Middle frontal gyrus (tissue), 1 donor: ENCODE data around the gene PLA2G4B.

ENCODE experiments used
- DNase-seq: peaks from one replicate; pipeline ENCODE4 v3.0.0-alpha.2; 2015; ENCODE audit warnings: low spot score; ENCODE audit errors: extremely low spot score

The PLA2G4B gene

DNA sequence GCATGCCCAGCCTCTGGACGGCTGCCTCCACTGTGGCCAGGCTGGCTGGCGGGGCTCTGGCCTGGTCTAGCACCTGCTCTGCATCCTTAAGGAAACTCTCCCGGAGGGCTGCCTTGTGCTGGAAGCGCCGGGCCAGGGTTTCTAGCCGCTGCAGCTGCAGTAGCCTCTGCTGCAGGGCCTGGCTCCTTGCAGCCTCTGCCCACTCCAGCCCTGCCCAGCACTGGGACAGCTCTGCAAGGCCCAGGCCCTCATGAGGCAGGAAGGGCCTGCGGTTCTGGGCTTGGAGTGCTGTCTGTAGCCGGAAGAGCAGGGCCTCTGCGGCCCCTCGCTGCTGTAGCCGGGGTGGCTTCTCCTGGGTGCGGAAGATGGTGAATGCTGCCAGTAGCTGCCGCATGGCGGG lies 47.2 kb downstream of the PLA2G4B start:
- no peak for DNase-seq

DNA sequence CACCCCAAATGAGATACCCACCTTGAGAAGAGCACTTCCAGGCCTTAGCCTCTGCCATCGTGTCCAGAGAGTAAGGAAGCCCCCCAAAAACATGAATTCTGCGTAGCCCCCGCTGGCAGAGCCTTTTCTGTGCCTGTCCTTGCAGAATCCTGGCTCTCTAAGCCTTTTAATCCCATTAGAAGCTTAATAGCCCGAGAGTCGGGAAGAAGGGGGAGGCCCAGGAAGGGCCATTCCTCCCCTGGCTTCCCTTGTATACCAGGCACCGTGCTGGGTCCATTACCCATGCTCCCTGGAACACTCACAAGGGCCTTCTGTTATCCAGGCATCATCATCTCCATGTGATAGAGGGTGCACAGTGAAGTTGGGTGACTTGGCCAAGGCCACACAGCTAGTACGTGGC lies 48.1 kb downstream of the PLA2G4B start:
- DNase-seq, result no peak

DNA sequence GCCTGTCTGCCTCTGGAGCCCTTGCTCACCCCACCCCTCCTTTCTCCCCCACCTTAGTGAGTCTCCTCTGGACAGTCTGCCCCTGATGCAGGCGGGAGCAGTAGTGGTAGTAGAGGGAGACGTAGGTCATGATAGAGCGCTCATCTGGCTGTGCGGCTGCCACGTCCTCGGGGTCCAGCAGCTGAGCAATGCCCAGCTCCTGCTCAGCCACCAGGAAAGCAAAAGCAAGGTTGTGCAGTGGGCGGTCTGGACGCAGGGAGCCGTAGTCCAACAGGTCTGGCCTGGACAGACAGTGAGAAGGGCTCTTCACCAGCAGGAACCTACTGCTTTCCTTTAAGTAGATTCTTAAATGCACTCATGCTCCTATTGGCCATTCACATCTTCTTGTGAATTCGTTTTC lies 48.5 kb downstream of the PLA2G4B start:
- DNase-seq, result no peak

DNA sequence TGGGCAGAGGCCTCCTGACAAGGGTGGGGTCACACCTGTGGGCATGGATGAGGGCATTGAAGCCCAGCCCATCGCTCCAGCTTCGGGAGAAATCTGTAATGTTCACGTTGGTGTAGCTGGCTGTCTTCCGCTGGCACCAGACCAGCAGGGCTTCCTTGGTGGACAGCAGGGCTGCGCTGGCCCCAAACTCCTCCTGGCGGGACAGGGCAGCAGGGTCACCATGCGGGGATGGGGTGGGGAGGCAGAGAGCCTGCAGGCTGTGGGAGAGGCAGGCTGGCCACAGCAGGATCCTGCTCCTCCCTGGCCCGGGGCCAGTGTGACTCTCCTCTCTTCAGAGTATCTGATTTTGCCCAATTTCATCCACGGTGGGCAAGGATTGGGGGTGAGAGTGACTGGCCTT lies 49.2 kb downstream of the PLA2G4B start:
- no peak for DNase-seq

DNA sequence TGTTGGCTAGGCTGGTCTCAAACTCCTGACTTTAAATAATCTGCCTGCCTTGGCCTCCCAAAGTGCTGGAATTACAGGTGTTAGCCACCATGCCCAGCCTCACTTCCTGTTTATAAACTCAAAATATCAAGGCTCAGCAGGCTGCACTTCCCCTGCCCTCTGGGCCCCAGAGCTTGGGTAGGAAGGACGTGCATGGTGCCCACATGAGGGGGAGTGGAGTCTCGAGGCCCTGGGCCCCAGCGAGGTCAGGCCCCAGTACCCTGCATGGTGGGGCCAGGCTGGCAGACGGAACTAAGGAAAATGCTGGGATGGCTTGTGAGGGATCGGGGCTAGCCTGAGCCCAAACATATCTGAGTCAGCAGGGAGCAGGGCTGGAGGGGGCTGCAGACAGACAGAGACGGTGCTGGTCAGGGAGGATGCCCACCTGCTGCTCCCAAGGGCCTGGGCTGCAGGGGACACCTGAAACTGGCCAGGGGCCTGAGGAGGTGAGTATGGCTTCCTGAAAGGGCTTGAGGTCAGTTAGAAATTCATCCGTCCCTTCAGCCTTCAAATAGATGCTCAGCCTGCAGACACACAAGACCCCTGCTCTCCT lies 50.1 kb downstream of the PLA2G4B start:
- DNase-seq, result no peak

DNA sequence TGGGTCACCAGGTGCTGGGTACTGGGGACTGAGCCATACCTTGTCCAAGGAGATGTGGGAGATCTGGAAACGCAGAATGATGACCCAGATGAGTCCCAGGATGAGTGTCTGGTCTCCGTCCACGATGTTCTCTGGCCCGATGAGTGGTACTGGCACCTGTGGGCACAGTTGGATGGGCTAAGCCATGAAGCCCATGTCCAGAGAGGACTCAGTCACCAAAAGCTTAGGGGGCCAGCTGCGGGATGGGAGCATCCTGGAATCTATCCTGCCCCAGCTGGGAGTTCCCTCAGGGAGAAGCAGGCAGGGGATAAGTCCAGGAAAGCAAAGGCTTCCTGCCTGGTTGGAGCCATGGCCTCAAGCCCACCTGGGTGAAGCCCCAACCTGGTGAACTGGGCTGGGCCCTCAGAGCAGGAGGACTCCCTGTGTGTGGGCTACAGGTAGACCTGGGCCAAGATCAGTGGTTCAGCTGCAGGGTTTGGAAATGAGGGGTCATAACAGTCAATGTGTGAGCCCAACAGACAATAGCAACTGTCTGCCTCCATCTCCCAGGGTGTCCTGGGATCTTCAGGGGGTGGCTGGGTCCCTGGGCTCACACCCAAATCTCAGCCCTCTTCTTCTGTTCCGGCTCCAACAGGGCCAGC lies 51.5 kb downstream of the PLA2G4B start:
- DNase-seq, result no peak

DNA sequence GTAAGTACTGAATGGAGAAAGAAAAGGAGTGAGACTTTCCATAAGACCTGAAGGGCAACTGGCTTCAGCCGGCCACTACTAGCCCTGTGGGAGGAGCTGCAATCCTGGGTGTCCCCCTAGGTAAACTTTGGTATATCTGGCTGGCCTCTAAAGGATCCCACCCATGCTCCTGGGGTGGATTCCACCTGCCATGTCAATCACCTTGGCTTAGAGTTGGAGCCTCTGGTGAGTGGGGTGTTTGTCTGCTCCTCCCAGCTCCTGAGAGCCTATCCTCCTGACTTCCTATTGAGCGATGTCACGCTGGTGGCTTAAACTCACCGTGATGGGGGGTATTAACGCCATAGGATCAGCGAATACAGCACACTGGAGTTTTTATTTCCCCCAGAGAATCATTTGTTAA lies 52.6 kb downstream of the PLA2G4B start:
- DNase-seq, result no peak

DNA sequence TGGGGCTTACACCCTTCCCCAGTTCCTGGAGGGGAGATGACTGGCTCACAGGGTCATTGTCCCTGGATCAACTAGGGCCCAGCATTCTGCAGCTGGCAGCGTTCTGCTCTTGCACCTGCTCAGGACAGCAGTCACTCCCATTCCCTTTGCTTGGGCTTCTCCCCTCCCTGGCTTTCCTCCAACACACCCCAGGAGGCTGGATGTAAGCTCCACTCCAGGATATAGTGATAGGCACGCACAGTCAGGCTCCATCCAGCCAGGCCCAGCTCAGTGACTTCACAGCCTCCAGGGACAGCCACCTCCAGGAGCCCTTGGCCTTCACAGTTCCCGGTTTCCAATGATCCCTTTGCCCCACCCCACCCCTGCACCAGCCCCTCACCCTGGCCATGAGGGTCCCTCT lies 53.3 kb downstream of the PLA2G4B start:
- DNase-seq, result no peak

DNA sequence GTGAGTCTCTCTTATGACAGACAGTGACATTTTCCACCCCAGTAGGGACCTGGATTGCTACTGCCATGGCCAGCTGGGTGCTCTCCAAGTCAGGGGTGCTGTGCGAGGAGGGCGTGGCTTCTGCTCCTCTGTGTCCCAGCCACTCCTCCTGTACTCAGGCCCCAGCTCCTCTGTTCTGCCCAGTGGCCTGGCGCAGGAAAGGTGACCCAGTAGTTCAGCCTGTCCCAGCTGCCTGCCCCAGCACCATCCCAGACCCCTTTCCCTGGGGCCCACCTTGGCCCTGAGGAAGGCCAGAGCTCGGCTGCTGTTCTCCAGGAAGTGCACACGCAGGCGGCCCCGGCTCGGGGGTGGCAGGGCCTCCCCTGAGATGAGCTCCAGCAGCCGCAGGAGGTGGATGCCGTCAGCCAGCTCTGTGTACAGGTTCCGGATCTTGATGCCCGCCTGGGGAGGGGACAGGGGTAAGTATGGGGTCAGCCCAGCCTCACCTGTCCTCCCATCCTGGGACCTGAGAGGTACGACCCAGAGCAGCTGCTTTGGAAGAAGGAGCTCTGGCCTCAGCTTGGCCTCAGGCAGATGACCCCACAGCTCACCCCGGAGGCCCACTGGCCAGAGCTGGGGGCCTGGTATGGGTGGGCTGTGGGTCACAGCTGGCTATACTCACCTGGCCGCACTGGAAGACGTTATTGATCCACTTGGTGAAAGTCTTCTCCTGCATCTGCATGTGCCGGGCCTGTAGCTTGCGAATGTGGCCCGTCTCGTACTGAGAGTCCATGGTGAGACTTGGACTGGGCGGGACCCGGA lies 54.2 kb downstream of the PLA2G4B start:
- no peak for DNase-seq

DNA sequence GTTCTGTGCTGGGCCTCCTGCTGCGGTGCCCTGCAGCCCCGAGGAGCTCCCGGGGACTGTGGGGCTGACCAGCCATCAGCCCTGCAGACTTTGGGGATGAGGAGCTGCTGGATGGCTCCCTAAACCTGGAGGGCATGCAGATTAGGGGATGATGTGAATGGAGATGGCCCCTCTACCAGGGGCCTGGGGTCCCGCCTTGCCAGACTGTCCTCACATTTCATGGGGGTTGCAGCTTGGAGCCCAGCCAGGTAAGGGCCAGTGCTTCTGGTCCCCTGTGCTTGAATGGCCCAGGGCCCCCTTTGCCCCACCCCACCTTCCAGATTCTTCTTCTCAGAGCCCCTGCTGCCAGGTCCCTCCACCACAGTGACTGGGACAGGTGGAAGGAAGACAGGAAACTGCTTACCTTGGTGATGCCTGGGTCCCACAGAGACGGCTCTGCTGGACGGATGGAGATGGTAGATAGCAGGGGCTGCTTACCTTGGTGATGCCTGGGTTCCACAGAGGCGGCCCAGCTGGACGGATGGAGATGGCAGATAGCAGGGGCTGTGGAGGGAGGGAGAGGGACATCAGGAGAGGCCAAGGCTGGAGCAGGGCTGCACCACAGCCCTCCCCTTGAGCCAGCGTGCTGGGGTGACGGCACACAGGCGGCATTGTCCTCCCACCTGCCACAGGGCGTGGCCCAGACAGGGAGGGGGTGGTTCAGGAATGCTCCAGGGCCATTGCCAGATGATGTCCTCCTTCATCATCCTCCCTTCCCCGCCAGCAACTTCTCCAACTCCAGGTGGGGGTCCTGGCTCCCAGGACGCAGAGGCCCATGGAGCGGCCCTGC lies 55.0 kb downstream of the PLA2G4B start, which contains the start of gene SPTBN5:
Gene SPTBN5 (minus strand): TSS at position 632 of the 829 bp plus-strand sequence. CDS start 556 bp downstream, at position 76.
- no peak for DNase-seq

DNA sequence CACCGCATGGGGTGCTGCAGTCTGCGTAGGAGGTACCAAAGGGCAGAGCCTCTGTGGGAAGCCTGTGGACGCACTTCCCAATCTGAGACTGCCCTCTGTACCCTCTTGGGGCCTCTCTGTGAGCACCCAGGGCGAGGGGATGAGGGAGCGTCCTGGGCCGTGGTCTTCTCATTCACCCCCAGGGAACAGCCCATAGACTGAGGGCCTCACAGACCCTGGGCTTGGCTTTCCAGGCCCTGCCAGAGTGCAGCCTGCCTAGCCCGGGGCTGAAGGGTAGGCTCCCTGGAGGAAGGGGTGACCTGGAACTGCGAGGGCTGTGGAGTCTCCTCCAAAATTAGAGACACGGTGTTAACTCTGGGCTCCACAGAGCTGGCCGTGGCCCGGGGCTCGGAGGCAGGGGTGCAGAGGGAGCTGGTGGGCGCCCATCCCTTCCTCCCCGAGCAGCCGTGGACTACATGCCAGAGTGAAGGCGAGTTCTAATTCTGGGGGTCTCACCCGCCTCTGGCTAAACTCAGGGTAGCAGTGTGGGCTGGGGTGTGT lies 55.7 kb downstream of the PLA2G4B start:
- DNase-seq, result no peak

DNA sequence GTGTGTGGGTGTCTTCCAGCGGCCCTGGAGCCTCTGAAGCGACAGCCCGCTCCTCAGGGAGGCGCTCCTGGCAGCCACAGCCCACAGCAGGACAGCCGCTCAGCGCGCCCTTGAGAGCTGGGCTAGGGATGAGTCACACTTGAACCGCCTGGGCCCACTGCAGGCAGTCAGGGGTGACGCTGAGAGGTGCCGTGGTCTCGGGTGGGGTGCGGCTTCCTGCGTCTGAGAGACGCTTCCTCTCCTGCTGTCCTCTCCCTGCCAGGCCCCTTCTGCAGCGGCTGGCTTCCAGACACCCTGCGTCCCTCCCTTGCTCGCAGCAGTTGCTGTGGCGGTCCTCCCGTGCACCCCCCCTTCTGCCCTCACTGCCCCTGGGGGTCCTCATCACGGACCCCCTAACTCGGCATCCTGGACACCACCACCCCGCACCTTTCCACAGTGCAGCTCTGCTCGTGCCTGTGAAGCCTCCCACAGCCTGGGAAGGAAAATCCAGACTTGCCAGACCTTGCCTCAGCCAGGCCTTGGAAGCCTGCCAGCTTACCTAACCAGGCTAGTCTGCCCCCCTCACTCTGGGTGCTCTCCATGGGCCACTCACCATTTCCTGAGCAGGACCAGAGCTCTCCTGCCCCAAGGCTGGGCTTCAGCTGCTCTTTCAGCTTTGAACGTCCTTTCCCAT lies 56.3 kb downstream of the PLA2G4B start:
- no peak for DNase-seq

DNA sequence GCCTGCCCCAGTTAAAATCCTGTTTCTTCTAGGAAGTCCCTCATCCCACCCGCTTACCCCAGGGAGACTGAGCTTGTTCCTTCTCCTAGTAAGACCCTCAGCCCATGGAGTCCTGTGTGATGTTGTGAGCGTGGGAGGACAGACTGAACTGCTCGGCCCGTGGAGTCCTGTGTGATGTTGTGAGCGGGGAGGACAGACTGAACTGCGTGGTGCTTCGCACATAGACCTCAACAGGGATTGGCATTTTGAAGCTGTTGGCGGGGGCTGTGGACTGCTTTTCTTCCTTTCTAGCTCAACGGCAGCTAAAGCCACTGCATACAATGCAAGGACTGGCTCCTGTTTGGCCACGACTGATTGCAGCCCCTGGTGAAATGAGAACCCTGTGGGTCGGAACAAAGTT lies 56.8 kb downstream of the PLA2G4B start:
- no peak for DNase-seq

DNA sequence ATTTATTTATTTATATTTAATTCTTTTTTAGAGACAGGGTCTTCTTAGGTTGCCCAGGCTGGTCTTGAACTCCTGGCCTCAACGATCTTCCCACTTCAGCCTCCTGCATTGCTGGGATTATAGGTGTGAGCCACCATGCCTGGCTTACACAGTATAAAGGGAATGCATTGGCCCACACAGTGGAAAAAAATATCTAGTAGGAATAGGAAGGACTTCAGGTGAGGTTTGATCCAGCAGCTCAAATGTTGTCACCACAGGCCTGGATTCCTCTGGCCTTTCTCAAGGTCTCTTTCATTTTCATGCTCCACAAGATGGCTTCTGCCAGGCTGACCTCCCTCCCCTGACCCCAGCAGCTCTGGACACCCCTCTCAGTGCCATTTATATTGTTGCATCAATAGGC lies 57.3 kb downstream of the PLA2G4B start:
- DNase-seq, result no peak

DNA sequence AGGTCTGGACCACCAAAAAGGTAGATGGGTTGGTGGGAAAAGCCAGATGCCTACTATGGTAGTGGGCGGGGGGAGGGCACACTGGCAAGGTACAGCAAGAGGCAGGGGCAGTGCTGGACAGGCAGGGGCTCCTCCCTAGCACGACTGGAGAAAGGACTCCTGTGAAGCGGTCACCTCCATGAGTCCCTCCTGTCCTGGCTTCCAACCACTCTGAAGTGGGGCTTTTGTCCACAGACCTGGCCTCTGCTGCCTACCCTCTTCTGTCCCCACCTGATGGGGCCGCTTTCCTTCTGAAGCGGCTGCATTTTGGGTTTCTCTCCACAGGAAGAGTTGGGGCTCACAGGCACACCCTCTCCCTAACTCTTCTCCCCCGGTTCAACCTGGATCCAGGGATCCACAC lies 57.9 kb downstream of the PLA2G4B start:
- DNase-seq, result no peak

DNA sequence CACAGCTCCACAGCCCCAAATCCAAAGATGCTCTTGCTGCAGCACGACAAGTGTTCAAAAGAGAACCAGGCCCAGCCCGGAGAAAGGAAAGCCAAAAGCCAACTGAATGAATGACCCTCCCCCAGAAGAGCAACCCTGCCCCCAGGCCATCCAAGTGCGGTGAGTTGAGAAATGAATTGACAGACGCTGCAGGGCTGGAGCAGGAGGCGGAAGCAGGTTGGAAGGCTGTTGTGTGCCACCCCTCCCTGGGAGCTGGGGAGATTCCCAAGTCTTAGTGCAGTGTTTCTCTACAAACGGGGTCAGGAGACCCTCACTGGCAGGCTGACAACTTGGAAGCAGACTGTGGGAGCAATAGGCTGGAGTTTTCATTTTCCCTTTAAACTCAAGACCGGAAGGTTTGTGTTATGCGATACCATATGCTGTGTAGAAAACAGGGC lies 58.7 kb downstream of the PLA2G4B start:
- DNase-seq, result no peak
